HG03469 (cell line): Measurements from ENCODE around the gene ADARB2.

Experiments used
- ATAC-seq: cut with Tn5 transposase; IDR thresholded peaks from one replicate; pipeline ENCODE4 v1.9.1; 2021; ENCODE audit warnings: mild to moderate bottlenecking, moderate library complexity, moderate number of reproducible peaks; ENCODE audit not compliant: unreplicated experiment

ADARB2 gene

DNA sequence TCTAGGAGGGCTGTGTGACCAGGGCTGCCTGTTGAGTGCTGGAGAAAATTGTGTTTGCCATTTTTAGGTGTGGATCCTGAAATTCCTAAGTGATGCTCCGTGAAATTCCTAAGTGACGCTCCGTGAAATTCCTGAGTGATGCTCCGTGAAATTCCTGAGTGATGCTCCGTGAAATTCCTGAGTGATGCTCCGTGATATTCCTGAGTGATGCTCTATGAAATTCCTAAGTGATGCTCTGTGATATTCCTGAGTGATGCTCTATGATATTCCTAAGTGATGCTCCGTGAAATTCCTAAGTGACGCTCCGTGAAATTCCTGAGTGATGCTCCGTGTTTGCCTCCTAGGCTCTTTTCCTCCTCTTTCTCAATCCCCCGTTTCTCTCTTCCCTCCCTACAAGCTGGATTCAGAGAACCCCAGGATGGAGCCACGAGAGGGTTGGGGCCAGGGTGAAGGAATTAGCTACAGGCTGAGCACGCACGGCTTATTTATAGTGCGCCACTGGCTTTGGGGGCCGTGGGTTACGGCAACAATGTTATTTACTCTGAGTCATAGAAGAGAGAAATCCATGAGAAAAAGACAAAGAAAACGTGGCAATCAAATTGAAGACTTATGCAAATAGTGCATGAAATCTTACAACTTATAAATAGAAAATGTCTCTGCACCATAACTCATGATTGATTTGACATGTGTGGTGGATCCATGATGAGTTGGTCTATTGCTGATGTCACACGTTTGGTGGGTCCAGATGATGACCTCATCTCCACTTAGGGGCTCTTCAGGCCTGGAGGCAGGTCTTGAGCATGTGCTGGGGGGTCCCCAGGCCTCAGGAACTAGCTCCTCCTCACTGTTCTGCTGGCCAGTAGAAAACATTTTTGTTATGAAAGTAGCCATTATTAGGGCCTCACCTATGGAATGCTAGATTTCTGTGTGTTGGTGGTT lies 456.6 kb downstream of the ADARB2 start:
- no peak for ATAC-seq

GRCh38 chr10:1278306-1278705 lies 459.0 kb downstream of the ADARB2 start:
- no peak for ATAC-seq

DNA sequence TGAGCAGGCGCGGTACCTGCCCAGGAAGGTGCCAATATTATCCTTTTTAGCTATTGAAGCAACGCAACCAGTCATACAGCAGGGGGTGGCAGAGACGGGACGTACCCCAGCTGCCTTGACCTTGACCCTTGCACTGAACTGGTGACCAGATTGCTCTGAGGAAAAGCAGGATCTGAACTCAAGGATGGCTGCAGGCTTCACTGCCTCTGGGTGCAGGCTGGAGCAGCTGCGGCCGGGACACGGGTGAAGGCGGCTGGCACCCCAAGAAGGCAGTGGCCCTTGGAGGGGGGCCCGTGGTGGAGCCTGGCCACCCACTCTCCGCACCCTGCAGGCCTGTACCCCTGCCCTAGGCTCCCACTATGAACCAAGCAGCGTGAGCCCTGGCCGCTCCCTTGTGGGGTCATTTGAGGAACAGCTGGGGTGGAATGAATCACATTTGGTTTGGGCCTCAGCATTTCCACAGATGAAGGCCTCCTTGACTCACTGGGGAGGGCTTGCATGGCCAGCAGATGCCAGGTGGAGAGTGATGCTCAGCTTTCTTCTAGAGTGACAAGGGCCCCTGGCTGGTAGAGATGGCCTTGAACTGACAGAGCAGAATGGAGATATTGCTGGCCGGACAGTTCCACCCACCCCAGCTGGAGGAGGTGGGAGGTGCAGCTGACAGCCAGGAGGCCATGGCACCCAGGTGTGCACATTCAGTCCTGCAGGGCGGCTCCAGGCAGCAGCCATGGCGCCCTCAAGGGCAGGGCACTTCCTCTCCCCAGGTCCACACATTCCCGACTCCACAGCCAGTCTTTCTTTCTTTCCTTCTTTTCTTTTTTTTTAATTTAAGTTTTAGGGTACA lies 462.4 kb downstream of the ADARB2 start:
- no peak for ATAC-seq

- ATAC-seq, result no peak
These were observed 463.1 kb downstream of the ADARB2 start for GRCh38 chr10:1274111-1274661.

DNA sequence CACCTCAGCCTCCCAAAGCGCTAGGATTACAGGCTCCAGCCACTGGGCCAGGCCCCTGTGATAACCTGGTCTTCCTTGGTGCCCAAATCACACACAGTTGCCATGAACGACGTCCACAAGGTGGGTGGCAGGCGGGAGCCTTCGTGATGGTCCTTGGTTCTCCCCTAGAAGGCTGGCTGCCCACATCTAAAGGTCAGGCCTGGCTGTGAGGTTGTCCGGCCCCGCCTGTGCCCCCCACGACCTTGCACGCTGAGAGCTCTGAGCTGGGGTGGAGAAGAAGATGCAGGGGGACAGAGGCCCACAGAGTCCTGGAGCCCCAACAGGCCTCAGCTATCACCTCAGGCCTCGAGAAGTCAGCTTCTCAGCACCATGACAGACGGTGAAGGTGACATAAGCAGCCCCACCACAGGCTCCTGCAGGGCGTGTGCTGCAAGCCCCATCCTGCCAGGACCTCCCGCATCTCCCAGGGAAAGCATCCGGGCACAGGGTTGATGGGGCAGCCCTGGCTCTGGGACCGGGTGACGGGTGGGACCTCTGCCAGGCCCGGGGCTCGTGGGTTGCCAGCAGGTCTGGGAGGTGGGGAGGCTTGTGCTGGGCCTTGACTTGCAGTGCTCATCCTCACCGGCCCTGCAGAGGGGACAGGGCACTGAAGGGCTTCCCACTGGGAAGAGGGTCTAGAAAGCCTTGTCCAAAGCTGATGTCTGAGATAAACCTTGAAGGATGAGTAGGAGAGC lies 463.8 kb downstream of the ADARB2 start:
- ATAC-seq, result no peak

DNA sequence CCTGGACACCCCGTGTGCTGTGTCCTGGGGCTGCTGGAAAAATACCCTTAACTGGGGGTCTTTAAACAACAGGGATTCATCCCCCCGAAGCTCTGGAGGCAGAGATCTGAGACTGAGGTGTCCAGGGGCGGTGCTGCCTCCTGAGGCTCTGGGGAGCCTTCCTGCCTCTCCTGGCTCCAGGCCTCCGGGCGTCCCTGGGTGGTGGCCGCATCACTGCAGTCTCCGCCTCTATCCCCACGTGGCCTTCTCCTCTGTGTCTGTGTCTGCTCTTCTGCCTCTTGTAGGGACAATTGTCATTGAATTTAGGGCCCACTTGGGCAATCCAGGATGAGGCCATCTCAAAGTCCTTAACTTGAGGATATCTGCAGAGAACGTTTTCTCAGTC lies 464.6 kb downstream of the ADARB2 start:
- no peak for ATAC-seq

DNA sequence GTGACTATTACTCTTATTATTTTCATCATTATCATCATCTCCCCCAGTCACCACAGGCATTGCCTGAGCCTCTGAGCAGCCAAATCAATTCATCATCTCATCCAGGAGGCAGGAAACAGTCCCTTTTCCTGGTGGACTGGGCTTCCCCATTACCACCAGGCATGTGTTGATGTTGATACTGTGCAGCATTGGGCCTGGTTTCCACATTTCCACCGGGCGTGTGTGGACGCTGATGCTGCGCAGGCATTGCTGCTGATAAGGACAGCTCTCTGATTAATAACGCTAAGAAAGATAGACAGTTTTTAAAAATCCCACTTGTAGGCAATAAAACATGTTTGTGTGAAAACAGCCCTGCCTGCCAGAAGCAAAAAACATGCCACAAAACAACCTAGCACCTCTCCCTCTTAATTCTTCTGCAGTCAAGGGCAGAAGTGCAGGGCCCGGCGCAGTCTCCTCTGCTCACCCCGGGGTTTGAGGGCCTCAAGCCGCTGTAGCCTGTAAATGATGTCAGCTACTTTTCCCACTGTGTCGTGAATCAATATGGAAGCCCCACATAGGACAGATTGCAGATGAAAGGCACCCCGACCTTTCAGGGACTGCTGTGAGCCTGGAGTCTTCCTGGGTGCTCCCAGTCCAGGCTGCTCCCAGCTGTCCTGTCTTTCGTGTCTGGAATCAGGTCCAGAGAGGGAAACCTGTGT lies 465.1 kb downstream of the ADARB2 start:
- no peak for ATAC-seq

- ATAC-seq, result no peak
These were observed 466.4 kb downstream of the ADARB2 start for GRCh38 chr10:1270906-1271305.

GRCh38 chr10:1270490-1270889 lies 466.8 kb downstream of the ADARB2 start:
- no peak for ATAC-seq

DNA sequence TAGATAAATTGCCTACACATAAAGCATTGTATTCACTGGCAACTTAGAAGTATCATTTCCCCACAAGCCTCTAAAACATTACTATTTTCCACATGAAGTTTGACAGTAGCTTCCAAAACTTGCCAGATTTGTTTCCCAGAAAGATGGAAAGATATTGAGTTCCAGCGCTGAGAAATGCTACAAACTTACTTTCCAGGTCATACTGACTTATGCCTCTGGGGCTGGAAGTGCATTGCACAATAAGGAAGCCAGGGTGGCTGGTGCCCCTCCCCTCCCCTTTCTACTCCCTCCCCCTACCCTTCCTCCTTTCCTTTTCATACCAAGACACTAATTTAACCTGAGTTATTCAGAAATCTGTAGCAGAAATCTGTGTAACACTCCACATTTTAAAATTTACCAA lies 468.5 kb downstream of the ADARB2 start:
- no peak for ATAC-seq

DNA sequence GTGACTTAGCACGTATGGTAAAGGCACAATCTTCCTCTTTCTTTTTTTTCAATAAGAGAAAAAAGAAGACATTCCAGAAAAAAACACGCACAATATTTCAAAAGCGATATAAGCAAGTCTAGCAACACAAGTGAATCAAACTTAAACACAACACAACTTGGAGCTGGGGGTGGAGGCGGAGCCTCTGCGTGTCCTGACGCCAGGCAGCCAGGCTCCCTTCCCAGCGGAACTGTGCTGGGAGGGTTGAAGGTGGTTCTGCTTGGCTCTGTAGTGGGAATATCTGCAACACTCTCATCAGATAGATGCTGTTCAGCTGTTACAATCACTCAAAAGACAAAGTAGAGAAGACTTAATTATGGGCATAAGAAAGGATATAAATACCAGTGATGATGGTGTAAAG lies 469.8 kb downstream of the ADARB2 start:
- ATAC-seq, result no peak

- ATAC-seq, result no peak
These were observed 470.2 kb downstream of the ADARB2 start for GRCh38 chr10:1267148-1267547.

- no peak for ATAC-seq
These were observed 471.1 kb downstream of the ADARB2 start for GRCh38 chr10:1266033-1266802.

DNA sequence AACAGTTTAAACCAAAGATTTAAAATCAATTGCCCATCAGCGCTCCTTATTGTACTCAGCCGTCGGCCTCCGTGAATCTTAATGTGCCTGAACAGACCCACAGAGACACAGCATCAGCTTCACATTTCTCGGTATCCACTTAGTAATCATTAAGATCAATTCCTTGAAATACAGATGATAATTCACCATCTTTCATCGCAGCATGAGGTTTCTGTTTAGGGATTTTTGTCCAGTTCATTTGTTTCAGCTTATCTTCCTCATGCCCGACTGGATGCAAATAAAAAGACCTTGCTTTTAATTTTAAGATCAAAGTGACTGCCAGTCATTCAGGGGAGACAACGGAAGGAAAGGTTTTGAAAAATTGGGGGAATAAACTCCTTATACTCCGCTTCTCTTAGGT lies 473.3 kb downstream of the ADARB2 start:
- no peak for ATAC-seq

- no peak for ATAC-seq
These were observed 480.1 kb downstream of the ADARB2 start for GRCh38 chr10:1257274-1257673.

DNA sequence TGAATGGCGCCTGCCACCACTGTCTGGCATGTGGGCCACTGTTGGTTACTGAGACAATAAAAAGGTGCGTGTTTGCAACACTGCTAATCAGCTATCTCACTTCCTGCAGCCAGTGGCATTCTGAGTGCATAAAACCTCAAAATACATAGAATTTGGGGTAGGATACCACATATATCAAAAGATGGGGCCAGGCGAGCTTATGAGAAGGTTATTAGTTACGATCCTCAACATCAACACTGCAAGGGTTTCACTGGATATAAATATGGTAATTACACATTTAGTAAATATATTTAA lies 480.9 kb downstream of the ADARB2 start:
- no peak for ATAC-seq

- ATAC-seq, result no peak
These were observed 481.5 kb downstream of the ADARB2 start for GRCh38 chr10:1255600-1256431.

DNA sequence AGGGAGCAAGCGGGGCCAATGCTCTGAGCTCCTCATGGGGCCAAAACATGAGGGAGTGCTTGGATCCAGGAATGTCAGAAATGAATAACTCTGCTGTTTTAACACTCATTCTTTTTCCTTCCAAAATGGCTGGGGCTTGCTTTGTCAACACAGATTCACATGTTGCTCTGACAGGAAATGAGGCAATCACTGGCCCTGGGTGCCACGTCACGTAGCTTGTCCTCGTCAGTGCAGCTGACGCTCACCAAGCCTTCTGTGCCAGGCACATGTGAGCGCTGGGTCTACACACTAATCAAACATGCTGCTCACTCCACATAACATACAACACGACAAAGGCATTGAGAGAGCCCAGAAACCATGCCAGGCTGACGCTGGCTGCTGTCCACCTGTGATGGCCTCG lies 482.2 kb downstream of the ADARB2 start:
- ATAC-seq, result no peak
